GM21786 (cell line): ENCODE measurements around the gene COL2A1.

ENCODE experiments used
- ATAC-seq: cut with Tn5 transposase; IDR thresholded peaks from one replicate; pipeline ENCODE4 v1.9.1; 2021; ENCODE audit not compliant: unreplicated experiment

Gene COL2A1

DNA sequence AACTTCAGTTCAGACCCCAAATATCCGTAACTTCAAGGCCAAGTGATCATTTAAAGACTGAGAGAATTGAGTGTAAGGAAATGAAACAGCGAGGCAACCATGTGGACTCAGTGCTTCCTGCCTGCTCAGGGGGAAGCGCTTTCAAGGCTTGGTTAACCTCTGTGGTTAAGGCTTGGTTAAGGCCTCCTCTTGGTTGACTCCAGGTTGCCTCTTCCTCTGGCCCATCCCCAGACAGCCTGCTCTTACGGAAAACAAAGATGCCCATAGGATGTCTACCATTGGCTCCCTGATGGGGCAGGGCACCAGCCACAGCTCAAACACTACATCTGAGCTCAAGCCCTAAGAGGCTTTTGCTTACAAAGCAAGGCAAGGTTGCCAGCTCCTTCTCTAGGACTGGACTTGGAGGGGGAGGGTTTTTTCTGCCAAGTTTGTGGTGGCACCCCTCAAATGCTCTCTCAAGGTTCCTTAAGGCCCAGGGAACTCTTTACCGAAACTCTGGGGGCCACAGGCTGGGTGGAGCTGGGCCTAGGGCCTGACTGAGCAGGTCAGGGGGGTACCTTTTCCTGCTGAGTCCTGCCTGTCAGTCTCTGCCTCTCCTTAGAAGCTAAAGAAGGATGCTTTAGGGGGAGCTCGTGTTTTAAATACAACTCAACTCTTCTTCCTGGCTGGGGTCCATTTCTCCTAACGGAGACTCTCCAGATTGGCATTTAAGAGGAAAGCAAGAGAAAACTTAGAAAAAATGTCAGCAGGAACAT lies 13.7 kb downstream of the COL2A1 start:
- peak; percentile 95 for ATAC-seq

DNA sequence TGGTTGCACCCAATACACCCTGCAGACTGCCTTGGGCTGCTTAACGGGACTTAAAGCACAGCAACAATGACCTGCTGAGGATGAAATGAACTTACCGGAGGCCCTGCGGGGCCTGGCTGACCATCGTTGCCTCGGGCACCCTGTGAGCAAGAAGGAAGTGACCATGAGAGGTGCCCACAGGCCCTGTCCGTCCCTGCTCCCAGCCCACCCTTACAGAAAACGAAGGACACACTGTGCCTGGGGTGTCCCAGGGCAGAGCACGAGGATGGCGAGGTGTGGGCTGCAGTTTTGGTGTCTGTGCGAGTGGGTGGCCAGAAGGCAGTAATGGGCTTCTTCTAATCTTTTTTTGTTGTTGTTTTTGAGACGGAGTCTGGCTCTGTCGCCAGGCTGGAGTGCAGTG lies 14.6 kb downstream of the COL2A1 start:
- no peak for ATAC-seq

DNA sequence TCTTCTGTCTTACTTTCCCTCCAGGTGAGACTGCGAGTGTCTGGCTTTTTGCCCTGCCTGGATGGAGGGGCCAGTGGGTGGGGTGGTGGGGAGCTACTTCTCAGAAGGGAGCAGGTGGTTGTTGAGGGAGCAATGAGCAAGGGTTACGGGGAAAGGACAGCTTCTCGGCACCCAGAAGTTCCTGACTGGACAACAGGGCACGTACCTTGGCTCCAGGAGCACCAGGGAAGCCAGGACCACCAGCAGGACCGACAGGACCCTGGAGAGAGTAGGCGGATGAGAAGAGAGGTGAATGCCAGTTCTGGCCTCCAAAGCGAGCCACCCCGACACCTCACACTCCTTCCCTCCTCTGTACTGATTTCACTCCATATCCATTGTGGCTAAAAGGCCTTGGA lies 15.3 kb downstream of the COL2A1 start:
- ATAC-seq: no peak

DNA sequence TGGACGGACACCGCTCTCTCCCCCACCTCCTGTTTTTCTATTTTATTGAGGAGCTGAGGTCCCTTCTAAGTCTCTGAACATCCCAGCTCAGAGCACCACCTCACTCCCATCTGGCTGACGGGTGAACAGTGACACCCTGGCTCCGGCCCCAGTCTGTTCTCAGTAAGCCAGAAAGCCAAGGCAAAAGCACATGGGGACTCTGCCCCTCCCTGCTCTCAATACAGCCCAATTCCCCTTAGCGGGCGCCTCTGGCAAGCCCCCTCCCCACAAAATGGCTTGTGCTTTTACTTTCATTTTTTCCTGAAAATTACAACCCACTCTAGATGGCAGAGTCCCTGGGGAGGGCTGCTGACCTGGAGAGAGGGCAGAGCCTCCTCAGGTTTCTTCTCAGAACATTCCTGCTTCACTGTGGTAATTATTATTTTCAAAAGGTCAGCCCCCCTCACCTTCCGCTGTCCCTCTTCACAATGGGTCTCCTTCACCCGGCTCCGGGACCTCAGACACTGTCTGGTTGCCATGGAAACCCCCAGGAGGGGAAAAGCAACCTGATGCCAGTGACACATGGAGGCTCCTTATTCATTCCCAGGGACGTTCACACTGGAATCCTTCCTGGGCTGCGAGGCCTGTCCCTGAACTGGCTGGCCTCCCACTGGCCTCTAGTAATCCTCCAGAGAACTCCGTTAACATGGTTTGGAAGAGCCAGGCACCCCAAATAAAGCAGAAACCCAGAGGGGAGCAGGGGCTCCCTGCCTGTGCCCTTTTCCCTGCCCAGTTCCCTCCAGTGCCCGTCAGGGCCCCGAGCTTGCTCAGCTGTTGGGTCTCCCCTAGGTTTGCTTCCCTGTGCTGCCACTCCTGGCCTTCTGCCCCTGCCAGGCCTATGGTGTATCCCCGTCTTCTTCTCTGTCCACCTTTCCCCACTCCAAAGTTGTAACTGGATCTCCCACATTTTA lies 15.9 kb downstream of the COL2A1 start:
- no peak for ATAC-seq

DNA sequence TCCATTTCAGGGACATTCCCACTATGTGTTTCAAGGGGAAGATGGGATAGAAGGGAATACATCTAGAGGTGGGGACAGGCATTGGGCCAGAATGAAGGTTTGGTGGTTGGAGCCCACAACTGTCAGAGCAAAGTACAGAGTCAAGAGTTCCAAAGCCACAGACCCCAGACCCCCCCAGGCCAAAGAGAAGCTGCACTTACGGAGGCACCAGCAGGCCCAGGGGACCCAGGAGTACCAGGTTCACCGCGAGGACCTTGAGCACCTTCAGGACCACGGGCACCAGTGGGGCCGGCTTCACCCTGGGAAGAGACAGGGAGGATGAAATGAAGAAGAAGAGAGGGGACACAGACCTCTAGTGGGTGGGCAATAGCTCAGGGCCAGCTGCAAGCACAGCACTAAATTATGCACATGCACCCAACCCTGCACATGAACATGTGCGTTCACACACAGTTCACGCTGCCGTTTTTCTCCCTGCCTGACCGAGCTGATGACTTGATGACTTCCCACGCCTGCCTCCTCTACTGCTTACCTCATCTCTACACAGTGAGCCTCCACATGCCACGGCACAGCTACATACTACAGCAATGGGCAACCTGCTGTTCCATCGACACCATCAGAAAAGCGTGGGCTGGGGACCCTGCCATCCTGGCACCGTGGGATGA lies 16.7 kb downstream of the COL2A1 start:
- no peak for ATAC-seq

DNA sequence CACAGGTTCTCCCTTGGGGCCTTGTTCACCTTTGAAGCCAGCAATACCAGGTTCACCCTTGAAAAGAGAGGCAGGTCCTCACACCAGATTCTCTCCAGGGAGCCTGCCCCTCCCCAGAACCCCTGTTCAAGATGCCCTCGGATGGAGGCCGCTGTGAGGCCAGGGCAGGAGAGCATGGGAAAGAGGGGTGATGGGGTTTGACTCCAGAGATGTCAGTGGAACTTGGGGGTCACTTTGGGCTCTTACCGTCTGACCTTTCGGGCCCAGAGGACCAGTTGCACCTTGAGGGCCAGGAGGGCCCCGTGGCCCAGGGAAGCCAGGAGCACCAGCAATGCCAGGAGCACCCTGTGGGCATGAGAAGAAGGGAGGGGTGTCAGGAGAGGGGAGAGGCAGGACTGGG lies 17.4 kb downstream of the COL2A1 start:
- ATAC-seq: no peak

DNA sequence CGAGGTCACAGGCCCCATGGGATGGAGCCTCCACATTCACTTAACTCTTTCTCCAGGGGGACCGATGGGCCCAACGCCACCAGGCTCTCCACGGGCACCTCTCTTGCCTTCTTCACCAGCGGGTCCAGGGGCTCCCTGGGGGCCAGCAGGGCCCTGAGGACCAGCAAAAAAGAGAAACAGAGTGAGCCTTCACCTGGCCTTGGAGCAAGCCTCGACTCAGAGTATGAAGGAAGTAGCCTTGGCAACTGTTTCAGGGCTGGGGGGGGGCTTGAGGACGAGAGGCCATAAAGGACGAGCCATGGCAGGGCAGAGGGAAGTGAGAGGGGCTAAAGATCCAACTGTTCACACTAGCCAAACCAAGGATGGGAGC lies 18.0 kb downstream of the COL2A1 start:
- ATAC-seq: no peak

DNA sequence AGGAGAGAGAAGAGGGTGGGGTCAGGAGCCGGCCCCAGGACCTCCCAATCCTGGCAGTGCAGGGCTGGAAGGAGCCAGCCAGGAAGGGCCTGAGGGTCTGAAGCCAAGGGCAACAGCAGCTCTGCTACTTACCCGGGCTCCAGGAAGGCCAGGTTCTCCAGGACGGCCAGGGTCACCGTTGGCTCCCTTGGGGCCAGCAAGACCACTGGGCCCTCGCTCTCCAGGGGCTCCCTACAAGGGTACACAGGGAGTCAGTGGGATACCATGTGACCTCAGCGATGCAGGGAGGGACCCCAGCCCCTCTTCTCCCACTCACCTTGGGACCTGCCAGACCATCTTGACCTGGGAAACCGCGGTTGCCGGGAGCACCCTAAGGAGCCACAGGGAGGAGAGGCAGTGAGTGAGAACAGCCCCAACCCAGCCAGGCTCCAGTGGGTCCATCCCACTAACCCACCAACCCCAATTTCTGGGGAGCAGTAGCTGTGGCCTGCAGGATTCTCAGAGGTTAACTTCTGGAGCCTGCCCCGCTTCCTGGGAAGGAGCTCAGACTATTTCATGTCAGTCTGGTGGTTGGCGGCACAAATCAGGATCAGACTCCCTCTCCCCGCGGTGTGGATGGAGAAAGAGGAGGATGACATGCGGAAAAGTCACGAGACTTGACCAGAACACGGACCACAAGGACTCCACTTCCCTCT lies 18.5 kb downstream of the COL2A1 start:
- no peak for ATAC-seq

DNA sequence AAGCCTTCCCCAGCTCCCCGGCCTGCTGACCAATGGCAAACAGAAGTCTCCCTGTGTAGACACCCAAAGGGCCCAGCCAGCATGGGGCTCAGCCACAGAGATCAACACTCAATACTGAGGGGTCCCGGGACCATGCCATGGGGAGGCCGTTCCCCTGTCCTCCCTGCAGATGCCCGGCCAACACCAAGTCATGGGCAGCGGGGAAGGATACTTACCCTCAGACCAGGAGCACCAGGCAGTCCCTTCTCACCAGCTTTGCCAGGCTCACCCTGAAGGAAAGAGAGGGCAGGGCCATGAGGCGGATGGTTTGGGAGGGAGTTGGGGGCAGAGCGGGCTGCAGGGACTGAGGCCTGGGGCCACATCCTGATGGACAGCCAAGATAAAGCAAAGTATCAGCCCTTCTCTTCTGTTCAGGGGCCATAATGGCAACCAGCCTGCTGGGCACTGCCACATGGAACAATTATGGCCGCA lies 19.9 kb downstream of the COL2A1 start:
- ATAC-seq: no peak

DNA sequence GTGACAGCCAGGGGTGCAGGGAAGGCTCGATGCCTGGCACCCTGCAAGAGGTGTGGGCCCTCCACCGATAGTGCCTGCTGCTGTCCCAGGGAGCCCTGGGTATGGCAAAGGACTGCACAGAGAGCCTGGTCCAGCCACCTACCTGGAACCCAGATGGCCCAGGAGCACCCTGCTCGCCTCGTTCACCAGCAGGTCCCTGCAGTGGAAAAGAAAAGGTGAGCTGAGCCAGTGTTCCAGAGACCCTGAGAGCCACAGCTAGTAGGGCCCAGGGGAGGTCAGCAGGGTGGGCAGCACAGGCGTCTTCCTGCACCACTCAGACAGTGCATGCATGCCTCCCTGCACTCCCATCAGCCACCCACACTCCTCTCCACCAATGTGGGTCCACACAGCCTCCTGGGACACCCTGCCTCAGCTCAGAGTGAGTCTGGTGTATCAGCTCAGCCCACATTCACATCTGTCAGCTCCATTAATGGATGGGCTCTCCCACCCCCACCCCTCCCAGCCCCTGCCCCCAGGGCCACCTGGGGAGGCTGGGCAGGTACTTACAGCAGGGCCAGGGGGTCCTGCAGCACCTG lies 20.6 kb downstream of the COL2A1 start:
- ATAC-seq: no peak

DNA sequence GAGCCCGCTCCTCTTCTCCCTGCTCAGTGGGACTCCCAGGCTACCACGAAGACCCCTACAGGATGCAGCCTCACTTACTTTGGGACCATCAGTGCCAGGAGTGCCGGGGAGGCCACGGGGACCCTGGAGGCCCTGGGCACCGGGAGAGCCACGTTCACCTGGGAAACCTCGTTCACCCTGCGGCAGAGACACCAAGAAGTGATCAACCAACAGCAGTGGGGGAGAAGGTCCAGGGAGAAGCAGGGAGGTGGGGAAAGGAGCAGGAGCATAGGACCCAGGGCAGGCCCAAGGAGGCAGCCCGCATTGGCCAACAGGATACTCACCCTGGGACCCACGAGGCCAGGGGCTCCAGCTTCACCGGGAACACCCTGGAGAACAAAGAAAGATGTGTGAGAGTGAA lies 21.5 kb downstream of the COL2A1 start:
- ATAC-seq: no peak

DNA sequence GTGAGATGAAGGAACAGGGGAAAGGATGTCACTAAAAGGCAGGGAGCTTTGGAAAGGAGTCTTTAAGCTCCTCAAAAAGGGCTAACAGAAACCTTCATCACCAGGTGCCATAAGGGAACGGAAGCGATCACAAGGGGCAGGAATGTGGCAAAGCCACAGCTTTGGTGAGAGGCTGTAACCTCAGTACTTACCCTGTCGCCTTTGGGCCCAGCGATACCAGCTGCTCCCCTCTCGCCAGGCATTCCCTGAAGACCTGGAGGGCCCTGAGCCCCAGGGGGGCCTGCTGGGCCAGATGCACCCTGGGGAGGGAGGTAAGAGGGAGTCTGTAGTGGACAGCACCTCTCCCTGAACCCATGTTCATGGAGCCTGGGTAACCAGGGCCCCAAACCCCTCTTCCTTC lies 22.0 kb downstream of the COL2A1 start:
- no peak for ATAC-seq

DNA sequence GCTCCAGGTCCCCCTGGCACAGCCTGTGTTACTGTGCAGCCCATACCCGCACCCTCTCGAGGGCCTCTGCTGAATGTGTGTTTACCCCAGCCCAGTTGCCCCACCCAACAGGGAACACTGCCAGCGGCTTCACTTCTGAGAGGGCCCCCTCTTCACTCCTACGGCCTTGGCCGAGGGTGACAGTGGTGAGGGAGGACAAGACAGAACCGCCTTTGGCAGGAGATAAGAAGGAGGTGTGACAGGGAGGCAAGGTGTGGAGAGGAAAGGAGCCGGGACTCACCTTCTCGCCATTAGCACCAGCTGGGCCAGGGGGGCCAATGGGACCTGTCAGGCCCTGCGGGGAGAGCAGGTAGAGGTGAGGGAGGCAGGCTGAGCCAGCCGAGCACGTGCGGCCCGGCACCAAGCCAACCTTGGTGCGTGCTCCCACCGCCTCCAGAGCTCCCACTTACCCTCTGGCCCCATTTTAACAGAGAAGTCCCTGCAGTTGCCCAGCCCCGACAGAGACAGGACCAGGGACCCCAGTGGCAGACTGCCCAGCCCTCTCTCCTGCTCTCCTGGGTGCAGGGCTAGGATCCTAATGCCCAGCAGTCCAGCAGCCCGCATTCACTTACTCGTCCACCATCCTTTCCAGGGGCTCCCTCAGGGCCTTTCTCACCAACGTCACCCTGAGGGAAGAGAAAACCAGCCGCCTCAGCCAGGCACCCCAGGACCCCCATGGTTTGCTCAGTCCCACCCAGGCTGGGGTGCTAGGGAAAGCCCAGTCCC lies 22.6 kb downstream of the COL2A1 start:
- no peak for ATAC-seq

DNA sequence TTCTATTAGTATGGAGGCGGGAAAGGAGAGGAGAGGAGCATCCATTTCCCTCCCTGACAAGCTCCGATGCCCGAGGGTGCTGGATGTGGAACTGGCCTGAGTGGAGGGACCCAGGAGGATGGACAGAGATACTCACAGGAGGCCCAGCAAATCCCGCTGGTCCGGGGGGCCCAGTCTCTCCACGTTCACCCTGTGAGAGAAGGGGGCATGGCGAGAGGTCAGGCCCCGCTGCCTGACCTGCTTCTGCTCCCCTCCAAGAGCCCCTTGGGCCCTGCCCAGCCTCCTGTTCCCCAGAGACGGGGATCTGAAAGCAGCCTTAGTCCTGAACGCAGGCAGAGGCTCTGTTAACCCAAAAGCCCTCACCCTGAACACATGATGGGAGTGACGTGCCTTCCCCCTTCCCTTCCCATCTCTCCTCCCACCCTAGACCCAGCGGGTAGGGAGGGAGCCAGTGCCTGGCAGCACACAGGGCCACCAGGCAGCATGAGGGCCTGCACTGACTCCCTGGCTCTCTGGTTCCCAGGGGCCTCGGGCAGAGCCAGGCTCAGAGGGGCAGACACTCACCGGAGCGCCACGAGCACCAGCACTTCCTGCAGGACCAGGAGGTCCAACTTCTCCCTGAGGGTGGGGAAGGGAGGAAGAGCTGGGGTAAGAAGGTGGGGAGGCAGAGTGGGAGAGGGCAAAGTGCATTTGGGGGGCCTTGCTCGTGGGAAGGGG lies 23.3 kb downstream of the COL2A1 start:
- no peak for ATAC-seq

DNA sequence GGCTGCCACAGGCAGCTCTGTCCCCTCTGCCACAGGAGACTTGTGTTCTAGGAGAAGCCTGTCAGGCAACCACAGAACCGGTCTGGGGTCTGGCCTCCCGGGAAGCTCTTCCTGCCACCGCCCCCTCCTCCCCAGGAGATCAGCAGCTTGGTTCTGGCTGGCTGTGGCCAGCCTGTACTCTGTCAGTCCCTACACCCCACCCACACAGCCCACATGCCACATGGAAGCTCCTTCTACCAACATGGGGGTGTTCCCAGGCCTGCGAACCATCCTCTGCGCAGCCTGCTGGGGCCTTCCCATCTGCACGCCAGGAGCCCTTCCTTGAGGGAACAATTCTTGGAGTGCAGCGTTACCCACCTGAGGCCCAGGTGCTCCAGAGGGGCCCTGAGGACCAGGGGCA lies 24.1 kb downstream of the COL2A1 start:
- no peak for ATAC-seq

DNA sequence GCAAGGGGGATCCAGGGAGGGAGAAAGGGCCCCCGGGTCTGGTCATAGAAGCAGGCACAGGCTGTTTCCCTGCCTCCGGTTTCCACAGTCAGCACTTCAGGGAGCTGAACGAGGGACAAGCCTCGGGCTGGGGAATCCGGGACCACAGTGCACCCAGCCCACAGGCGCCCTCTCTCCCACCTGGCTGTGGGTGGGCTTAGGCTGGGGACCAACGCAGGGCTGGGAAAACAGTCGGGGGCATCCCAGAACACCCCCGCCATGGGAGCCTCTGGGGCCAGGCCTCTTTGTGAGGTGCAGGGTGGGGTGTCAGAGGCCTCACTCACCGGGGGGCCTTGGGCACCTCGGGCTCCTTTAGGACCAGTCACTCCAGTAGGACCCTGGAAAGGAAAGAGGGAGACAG lies 24.6 kb downstream of the COL2A1 start:
- ATAC-seq: no peak

DNA sequence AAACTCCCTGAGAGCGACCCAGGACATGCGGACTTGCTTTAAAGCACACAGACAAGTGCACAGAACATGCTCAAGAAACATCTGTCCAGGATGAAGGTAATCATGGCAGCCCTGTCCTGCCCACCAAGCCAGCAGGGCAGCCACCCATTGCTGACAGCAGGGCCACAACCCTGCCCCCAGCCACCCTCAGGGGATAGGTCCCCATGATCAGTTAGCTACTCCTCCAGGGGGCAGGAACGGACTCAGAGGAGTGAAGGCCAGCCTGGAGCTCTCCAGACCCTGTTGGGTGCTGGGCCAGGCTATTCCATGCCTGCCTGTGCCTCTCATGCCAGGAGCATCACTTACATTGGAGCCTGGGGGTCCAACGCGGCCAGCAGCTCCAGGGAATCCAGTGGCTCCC lies 25.1 kb downstream of the COL2A1 start:
- no peak for ATAC-seq

DNA sequence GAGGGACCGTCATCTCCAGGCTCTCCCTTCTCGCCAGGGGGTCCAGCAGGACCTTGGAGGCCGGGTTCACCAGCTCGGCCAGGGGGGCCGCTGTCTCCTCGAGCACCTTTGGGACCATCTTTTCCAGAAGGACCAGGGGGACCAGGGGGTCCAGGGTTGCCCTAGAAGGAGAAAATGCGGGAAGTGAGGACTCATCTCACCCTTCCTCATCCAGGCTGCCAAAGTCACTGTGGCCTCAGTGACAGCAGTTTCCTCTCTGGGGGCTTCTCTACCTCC lies 25.7 kb downstream of the COL2A1 start:
- ATAC-seq: no peak

DNA sequence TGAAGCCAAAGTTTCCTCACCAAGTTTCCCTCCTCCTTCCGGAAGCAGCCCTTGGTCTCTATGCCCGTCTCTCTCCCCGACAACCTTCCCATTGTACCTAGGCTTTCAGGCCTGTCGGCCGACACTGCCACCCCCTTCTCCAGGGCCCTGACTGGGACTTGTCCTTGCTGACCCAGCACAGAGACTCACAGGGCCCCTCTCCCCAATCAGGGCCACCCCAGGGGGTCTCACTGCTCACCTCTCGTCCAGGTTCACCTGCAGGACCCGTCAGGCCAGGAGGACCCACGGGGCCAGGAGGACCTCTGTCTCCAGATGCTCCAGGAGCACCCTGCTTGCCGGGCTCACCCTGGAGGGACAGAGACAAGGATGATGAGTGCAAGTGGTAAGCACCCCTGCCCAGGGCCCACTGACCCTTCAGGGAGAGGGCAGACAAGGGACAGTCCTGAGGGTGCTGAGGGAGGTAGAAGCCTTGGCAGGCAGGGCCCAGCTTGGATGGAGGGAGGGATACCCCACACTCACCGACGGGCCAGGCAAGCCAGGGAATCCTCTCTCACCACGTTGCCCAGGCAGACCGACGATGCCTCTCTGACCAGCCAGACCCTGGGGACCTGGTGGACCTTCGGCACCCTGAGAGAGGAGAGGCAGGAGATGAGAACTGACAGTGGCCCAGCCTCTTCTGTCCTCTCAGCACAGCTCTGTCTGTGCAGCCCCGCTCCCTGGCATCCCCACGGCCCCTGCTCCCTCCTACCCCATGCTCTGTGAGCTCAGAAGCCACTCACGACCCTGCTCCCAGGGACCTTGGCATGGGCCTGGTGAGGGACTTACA lies 26.3 kb downstream of the COL2A1 start:
- no peak for ATAC-seq
